Kidney (tissue), 14 donors: ENCODE data around the gene DNAH11. TPM values are rescaled to one million over a fixed set of nuclear protein-coding genes. Genes with fewer than 3 reads are reported as not detected.
A peak's percentile ranks its signal among the peaks of the same experiment; 100 is the strongest.
"Not testable (repeated sequence)": the region's sequence is repeated elsewhere in the genome, so short reads cannot be mapped to it uniquely, and the experiment has no call there.

Experiments
- DNase-seq, 5 donors: peaks; one replicate each; pipeline ENCODE4 v3.0.0-alpha.2; 2013 to 2020
- FAIRE-seq: peaks from 2 replicates; lab custom pipeline; 2012; peaks lifted over from hg19 to GRCh38; lab: Jason Lieb, UNC
- H3K27ac ChIP-seq, 2 donors: one replicate each; pipeline ENCODE4 v1.7.0; 2013; ENCODE audit warnings: low read depth in 2 of 2, low read length in 2 of 2, inconsistent platforms in 1 of 2
- H3K27me3 ChIP-seq: one replicate; pipeline ENCODE4 v1.7.1; 2013; ENCODE audit warnings: low read length, inconsistent platforms; ENCODE audit not compliant: control insufficient read depth, insufficient read depth
- H3K36me3 ChIP-seq, 3 donors: one replicate each; pipeline versions ENCODE4 v1.7.0 to v1.7.1; 2013; ENCODE audit warnings: low read length in 3 of 3, control low read depth in 1 of 3, inconsistent platforms in 1 of 3; ENCODE audit not compliant: insufficient read depth in 3 of 3, control insufficient read depth in 2 of 3
- H3K4me1 ChIP-seq, 3 donors: one replicate each; pipeline versions ENCODE4 v1.7.0 to v1.7.1; 2013; ENCODE audit warnings: low read length in 3 of 3, inconsistent platforms in 1 of 3, low read depth in 1 of 3; ENCODE audit not compliant: control insufficient read depth in 2 of 3, insufficient read depth in 2 of 3
- H3K4me3 ChIP-seq, 3 donors: one replicate each; pipeline versions ENCODE4 v1.7.0 to v1.8.1; 2013; ENCODE audit warnings: low read length in 3 of 3, control low read depth in 1 of 3, inconsistent platforms in 1 of 3
- H3K9ac ChIP-seq, 3 donors: one replicate each; pipeline versions ENCODE4 v1.7.0 to v1.7.1; 2013; ENCODE audit warnings: low read length in 3 of 3, control low read depth in 1 of 3, inconsistent platforms in 1 of 3
- H3K9me3 ChIP-seq, 3 donors: one replicate each; pipeline versions ENCODE4 v1.7.0 to v1.7.1; 2013; ENCODE audit warnings: low read length in 3 of 3, control low read depth in 1 of 3, inconsistent platforms in 1 of 3; ENCODE audit not compliant: control insufficient read depth in 2 of 3, insufficient read depth in 1 of 3
- CTCF ChIP-seq: IDR thresholded peaks from 3 replicates; pipeline ENCODE4 v1.5.1; 2012; ENCODE audit warnings: mild to moderate bottlenecking, moderate library complexity, borderline replicate concordance; ENCODE audit not compliant: insufficient read depth; ENCODE audit errors: extremely low read depth
- intact Hi-C: fragments of 100-400 bp; cut with DNase I; formaldehyde crosslinking; loops from one replicate; pipeline ENCODE4 v1.11.1; 2022
- polyA plus RNA-seq: library from polyadenylated mRNA; stranded (reverse); fragments of 350-450 nt; fragmentation: Illumina TruSeq; extraction: RNeasy Lipid Tissue Mini Kit (QIAGEN cat#74804); gene quantifications from one replicate; pipeline ENCODE4 v1.2.3, GENCODE V29; 2014; ENCODE audit warnings: low read depth, low replicate concordance; ENCODE audit not compliant: insufficient read depth
- total RNA-seq: library from RNA; stranded (reverse); fragmentation: NEBNext Ultra II Directional; extraction: Animal tissue kit (Norgen Biotek cat#: 25700); gene quantifications from one replicate; pipeline ENCODE4 v1.2.1, GENCODE V29; 2021
- donor health status: control.
- donor health status: control.
- donor health status: control.
- donor health status: control.
- donor health status: control.
- donor health status: DM: yes; HTN: yes; CAD: no.
- donor health status: Normal renal cell carcinoma (clear cell type).

Gene DNAH11
- total and polyA plus RNA-seq, 2 donors from 2014 or later, result 0.58 to 2.3 TPM

DNA sequence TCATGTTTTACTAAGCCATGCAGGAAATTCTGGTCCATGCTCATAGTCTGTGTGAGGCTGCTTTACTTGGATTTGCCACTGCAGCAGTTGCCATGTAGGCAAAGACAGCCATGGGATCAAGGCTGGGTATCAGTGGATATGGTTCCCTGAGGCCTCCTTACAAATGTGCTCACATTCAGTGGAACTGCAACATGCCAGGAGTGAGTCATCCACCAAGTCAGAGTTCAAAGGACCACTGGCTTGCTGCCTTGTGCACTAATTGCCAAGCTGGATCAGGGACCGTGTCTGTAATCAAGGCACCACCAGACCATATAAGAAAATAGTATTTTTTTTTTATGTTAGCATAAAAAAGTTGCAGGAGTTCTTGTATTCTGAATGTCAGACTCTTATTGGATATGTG, 301.9 kb downstream of the DNAH11 start:
- no peak for TF ChIP-seq CTCF
- Histone ChIP-seq H3K9me3 (no peaks in the 10 kb centered on the region), H3K36me3 (no peaks in the 10 kb centered on the region), H3K4me3 (no peak overlapping the region), H3K27me3 (no peaks in the 10 kb centered on the region), H3K27ac (no peak overlapping the region), H3K4me1 (no peaks in the 10 kb centered on the region), H3K9ac (no peak overlapping the region)
- no peak for FAIRE-seq
- intact Hi-C loops, result no loop called here
- no peak for DNase-seq

DNA sequence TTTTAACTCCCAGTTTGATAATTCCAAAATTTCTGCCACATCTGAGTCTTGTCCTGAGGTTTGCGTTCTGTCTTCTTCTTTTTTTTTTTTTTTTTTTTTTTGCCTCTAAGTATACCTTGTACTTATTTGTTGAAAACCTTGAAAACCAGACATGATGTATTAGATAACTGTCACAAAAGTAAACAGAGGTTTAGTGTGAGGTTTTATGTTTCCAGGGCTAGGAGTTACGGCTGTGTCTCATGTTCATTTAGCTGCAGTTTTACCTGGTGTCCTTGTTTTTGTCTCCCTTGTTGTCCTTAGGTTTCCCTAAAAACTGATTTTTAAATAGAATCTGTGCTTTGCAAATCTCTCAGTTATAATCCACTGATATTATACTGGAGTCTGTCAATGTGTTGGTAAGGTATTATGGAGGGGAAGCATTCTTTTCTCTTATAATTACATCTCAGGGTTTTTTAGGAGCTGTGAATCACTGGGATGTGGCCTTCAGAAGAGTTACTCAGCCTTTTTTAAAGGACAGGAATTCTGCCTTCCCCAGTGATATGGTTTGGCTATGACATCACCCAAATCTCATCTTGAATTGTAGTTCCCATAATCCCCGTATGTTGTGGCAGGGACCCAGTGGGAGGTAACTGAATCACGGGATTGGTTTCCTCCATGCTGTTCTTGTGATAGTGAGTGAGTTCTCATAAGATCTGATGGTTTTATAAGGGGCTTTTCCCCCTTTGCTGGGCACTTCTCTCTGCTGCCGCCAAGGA, 307.9 kb downstream of the DNAH11 start:
- H3K9ac ChIP-seq, result no peak overlapping the region
- intact Hi-C loops, result no loop called here
- H3K4me1 ChIP-seq, result no peaks in the 10 kb centered on the region
- no peak overlapping the region for H3K4me3 ChIP-seq
- H3K36me3 ChIP-seq, result no peaks in the 10 kb centered on the region
- H3K27ac ChIP-seq, result no peak overlapping the region
- DNase-seq (peak in 2 of 5 donors; percentile 48 to 56), FAIRE-seq (no peak)
- no peak for TF ChIP-seq CTCF
- no peaks in the 10 kb centered on the region for H3K9me3 ChIP-seq
- no peaks in the 10 kb centered on the region for H3K27me3 ChIP-seq

DNA sequence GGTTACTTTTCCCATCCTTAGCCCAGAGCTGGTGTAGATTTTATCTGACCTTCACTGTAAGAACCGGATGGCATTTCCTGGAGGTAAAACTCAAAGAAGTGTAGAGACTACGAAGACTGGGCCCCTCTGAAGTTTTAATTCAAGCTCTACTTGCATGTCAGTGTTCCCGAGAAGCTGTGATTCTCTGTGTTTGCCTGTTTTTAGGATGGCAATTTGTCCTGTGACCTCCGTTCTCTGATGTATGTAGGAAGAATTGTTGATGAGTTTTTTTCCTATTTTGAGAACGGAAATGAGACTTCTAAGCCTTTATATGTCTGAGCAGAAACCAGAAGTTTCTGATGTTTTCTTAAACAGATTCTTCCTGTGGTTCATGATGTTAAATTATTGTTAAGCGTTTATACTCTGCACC, 308.7 kb downstream of the DNAH11 start:
- Histone ChIP-seq H3K36me3 (no peaks in the 10 kb centered on the region), H3K9ac (no peak overlapping the region), H3K27ac (no peak overlapping the region), H3K9me3 (no peaks in the 10 kb centered on the region), H3K27me3 (no peaks in the 10 kb centered on the region), H3K4me3 (no peak overlapping the region), H3K4me1 (no peaks in the 10 kb centered on the region)
- TF ChIP-seq CTCF, result no peak
- FAIRE-seq (no peak), DNase-seq (peak in 1 of 5 donors; percentile 11)
- intact Hi-C loops, result no loop called here

DNA sequence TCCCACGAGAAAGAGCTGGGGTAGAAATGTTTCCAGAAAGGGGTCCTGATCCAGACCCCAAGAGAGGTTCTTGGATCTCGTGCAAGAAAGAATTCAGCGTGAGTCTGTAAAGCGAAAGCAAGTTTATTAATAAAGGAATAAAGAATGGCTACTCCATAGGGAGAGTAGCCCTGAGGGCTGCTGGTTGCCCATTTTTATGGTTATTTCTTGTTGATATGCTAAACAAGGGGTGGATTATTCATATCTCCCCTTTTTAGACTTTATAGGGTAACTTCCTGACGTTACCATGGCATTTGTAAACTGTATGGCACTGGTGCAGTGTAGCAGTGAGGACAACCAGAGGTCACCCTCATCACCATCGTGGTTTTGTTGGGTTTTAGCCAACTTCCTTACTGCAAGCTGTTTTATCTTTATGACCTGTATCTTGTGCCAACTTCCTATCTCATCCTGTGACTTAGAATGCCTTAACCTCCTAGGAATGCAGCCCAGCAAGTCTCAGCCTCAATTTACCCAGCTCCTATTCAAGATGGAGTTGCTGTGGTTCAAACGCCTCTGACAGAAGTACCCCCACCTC, 322.9 kb downstream of the DNAH11 start:
- H3K36me3 ChIP-seq, DNase-seq, H3K4me1 ChIP-seq, H3K4me3 ChIP-seq, FAIRE-seq, intact Hi-C loops, H3K9me3 ChIP-seq, H3K9ac ChIP-seq, H3K27me3 ChIP-seq, H3K27ac ChIP-seq: not testable (repeated sequence)
